ENCODE results near the gene GPR15LG.

Gene GPR15LG

GRCh38 chr10:84216834-84217233 lies 43.2 kb downstream of the GPR15LG start:
- DNase-seq (ENCODE audit: low read depth) = no peak

GRCh38 chr10:84217746-84218145 lies 44.1 kb downstream of the GPR15LG start:
- TF ChIP-seq CTCF (IDR thresholded peaks at IDR 0.05; ENCODE audit: low read depth, low read length) (no peak), POLR2A (IDR thresholded peaks at IDR 0.05; ENCODE audit: extremely low read depth, insufficient read length) (no peak), MYC (IDR thresholded peaks at IDR 0.05; ENCODE audit: low read depth, low read length) (no peak), MAX (IDR thresholded peaks at IDR 0.05; ENCODE audit: low read depth, low read length) (no peak)
- DNase-seq (ENCODE audit: low read depth) = no peak
- no peak overlapping the region for H3K4me3 ChIP-seq (ENCODE audit: low read depth, low read length)

More at GRCh38 chr10:84216834-84217233, 43.2 kb downstream of the GPR15LG start:
- TF ChIP-seq CTCF (IDR thresholded peaks at IDR 0.05; ENCODE audit: low read depth, low read length) (no peak), POLR2A (IDR thresholded peaks at IDR 0.05; ENCODE audit: extremely low read depth, insufficient read length) (no peak), MAX (IDR thresholded peaks at IDR 0.05; ENCODE audit: low read depth, low read length) (no peak), MYC (IDR thresholded peaks at IDR 0.05; ENCODE audit: low read depth, low read length) (no peak)
- H3K4me3 ChIP-seq (ENCODE audit: low read depth, low read length) = no peak overlapping the region

GRCh38 chr10:84221916-84222315 lies 48.3 kb downstream of the GPR15LG start:
- no peak overlapping the region for H3K4me3 ChIP-seq (ENCODE audit: low read depth, low read length)
- TF ChIP-seq POLR2A (IDR thresholded peaks at IDR 0.05; ENCODE audit: extremely low read depth, insufficient read length) (no peak), CTCF (IDR thresholded peaks at IDR 0.05; ENCODE audit: low read depth, low read length) (no peak), MYC (IDR thresholded peaks at IDR 0.05; ENCODE audit: low read depth, low read length) (no peak), MAX (IDR thresholded peaks at IDR 0.05; ENCODE audit: low read depth, low read length) (no peak)
- DNase-seq (ENCODE audit: low read depth) = no peak

GRCh38 chr10:84224411-84225028 lies 50.9 kb downstream of the GPR15LG start:
- no peak overlapping the region for H3K4me3 ChIP-seq (ENCODE audit: low read depth, low read length)
- peak; percentile 30 for DNase-seq (ENCODE audit: low read depth)
- TF ChIP-seq MYC (IDR thresholded peaks at IDR 0.05; ENCODE audit: low read depth, low read length) = no peak
- TF ChIP-seq MAX (IDR thresholded peaks at IDR 0.05; ENCODE audit: low read depth, low read length) = no peak
- TF ChIP-seq POLR2A (IDR thresholded peaks at IDR 0.05; ENCODE audit: extremely low read depth, insufficient read length) = no peak
- TF ChIP-seq CTCF (IDR thresholded peaks at IDR 0.05; ENCODE audit: low read depth, low read length) = no peak

GRCh38 chr10:84225427-84226173 lies 52.0 kb downstream of the GPR15LG start, which contains the start of gene LRIT2:
TSS of gene LRIT2 (minus strand) at chr10:84225544. CDS start at chr10:84225520, 24 bp downstream.
- DNase-seq (ENCODE audit: low read depth) = no peak
- no peak within 1 kb of the TSS for H3K4me3 ChIP-seq (ENCODE audit: low read depth, low read length)
- TF ChIP-seq MAX (IDR thresholded peaks at IDR 0.05; ENCODE audit: low read depth, low read length) (no peak), POLR2A (IDR thresholded peaks at IDR 0.05; ENCODE audit: extremely low read depth, insufficient read length) (no peak), MYC (IDR thresholded peaks at IDR 0.05; ENCODE audit: low read depth, low read length) (no peak), CTCF (IDR thresholded peaks at IDR 0.05; ENCODE audit: low read depth, low read length) (no peak)
